Measurements from ENCODE around the gene NVL. TPM values are rescaled to one million over a fixed set of nuclear protein-coding genes. Genes with fewer than 3 reads are reported as not detected.

Gene NVL
- total RNA-seq, 1 experiment from 2014 or later = 21.9 TPM

DNA sequence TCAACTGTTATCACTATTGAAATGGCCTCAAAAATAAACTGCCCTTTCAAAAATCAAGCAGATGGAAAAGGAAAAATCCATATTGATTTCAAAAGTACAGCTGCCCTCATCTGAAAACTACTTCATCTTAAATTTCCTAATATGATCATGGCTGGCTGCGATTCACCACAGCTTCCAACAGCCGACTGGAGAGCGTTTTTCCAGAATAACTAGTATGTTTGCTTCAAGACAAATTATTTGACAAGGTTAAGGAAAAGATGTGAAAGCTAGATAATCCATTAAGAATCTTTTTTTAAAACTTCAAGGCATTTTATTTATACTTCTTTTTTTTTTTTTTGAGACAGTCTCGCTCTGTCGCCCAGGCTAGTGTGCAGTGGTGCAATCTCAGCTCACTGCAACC, 151.1 kb downstream of the NVL start:
- ChIA-PET POLR2A (no interaction called here), CTCF (no interaction called here), RAD21 (ENCODE audit: low non-redundant PET in 1 of 2, low total read pairs in 2 of 2, uncharacterized antibody in 2 of 2, unreplicated experiment in 2 of 2) (no interaction called here)
- intact Hi-C loops (cut with micrococcal nuclease) = no loop called here
- Histone ChIP-seq H3K9me3 (ENCODE audit: control insufficient read depth in 1 of 2, insufficient read depth in 1 of 2, low read depth in 1 of 2, low read length in 2 of 2) (no peaks in the 10 kb centered on the region), H4K20me1 (ENCODE audit: insufficient read depth) (no peaks in the 10 kb centered on the region), H3K4me3 (replicated peaks in 1 of 2; ENCODE audit: low read depth in 1 of 2, low read length in 2 of 2) (no peak overlapping the region), H2AFZ (ENCODE audit: low read depth, low read length, poor library complexity, severe bottlenecking) (no peak overlapping the region), H3K36me3 (ENCODE audit: control insufficient read depth in 1 of 2, insufficient read depth in 2 of 2, low read length in 2 of 2) (no peaks in the 10 kb centered on the region), H3K27me3 (ENCODE audit: insufficient read depth, low read length) (no peaks in the 10 kb centered on the region), H3K9ac (ENCODE audit: low read length) (no peak overlapping the region), H3K79me2 (ENCODE audit: insufficient read depth, low read length) (peaks cover 4% of the 10 kb centered on the region), H3K4me1 (ENCODE audit: control insufficient read depth in 1 of 2, insufficient read depth in 2 of 2, low read length in 2 of 2) (peaks cover 2 to 8% of the 10 kb centered on the region in 2 experiments; a peak in 2 of 4 replicates), H3K9me2 (ENCODE audit: insufficient read depth) (no peaks in the 10 kb centered on the region), H3K27ac (ENCODE audit: low read depth, low read length) (no peak overlapping the region), H3K4me2 (ENCODE audit: low read length) (no peak overlapping the region)
- no peak for DNase-seq (ENCODE audit: low read depth, low spot score)
- TF ChIP-seq ZFX (IDR thresholded peaks at IDR 0.05) = no peak
- TF ChIP-seq SRF (IDR thresholded peaks at IDR 0.05; ENCODE audit: low read depth) = no peak
- TF ChIP-seq SIN3A (IDR thresholded peaks at IDR 0.05; ENCODE audit: low read depth) = no peak
- TF ChIP-seq ELF1 (IDR thresholded peaks at IDR 0.05; ENCODE audit: borderline replicate concordance, low read depth) = no peak
- TF ChIP-seq, protein P1, sequence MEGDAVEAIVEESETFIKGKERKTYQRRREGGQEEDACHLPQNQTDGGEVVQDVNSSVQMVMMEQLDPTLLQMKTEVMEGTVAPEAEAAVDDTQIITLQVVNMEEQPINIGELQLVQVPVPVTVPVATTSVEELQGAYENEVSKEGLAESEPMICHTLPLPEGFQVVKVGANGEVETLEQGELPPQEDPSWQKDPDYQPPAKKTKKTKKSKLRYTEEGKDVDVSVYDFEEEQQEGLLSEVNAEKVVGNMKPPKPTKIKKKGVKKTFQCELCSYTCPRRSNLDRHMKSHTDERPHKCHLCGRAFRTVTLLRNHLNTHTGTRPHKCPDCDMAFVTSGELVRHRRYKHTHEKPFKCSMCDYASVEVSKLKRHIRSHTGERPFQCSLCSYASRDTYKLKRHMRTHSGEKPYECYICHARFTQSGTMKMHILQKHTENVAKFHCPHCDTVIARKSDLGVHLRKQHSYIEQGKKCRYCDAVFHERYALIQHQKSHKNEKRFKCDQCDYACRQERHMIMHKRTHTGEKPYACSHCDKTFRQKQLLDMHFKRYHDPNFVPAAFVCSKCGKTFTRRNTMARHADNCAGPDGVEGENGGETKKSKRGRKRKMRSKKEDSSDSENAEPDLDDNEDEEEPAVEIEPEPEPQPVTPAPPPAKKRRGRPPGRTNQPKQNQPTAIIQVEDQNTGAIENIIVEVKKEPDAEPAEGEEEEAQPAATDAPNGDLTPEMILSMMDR (IDR thresholded peaks at IDR 0.05 in 2 of 3, conservative IDR thresholded peaks at IDR 0.05 in 1 of 3; ENCODE audit: borderline replicate concordance in 1 of 3, insufficient read depth in 1 of 3, low read depth in 2 of 3, low read length in 2 of 3) = no peak
- no peak for TF ChIP-seq EZH2phosphoT487 (IDR thresholded peaks at IDR 0.05; ENCODE audit: borderline replicate concordance)
- TF ChIP-seq, protein P2, sequence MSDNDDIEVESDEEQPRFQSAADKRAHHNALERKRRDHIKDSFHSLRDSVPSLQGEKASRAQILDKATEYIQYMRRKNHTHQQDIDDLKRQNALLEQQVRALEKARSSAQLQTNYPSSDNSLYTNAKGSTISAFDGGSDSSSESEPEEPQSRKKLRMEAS (IDR thresholded peaks at IDR 0.05) = no peak
- TF ChIP-seq POLR2A (IDR thresholded peaks at IDR 0.05; ENCODE audit: borderline replicate concordance, extremely low read depth, insufficient read depth, insufficient read length) = no peak
- TF ChIP-seq, protein P3, sequence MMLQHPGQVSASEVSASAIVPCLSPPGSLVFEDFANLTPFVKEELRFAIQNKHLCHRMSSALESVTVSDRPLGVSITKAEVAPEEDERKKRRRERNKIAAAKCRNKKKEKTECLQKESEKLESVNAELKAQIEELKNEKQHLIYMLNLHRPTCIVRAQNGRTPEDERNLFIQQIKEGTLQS (IDR thresholded peaks at IDR 0.05) = no peak
- TF ChIP-seq, protein P4, sequence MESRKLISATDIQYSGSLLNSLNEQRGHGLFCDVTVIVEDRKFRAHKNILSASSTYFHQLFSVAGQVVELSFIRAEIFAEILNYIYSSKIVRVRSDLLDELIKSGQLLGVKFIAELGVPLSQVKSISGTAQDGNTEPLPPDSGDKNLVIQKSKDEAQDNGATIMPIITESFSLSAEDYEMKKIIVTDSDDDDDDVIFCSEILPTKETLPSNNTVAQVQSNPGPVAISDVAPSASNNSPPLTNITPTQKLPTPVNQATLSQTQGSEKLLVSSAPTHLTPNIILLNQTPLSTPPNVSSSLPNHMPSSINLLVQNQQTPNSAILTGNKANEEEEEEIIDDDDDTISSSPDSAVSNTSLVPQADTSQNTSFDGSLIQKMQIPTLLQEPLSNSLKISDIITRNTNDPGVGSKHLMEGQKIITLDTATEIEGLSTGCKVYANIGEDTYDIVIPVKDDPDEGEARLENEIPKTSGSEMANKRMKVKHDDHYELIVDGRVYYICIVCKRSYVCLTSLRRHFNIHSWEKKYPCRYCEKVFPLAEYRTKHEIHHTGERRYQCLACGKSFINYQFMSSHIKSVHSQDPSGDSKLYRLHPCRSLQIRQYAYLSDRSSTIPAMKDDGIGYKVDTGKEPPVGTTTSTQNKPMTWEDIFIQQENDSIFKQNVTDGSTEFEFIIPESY (IDR thresholded peaks at IDR 0.05; ENCODE audit: extremely low read depth, insufficient replicate concordance, low read length) = no peak
- TF ChIP-seq POLR2AphosphoS5 (IDR thresholded peaks at IDR 0.05; ENCODE audit: low read depth, low read length) = no peak
- TF ChIP-seq TCF7L2 (IDR thresholded peaks at IDR 0.05; ENCODE audit: borderline replicate concordance, extremely low read depth, insufficient read depth, insufficient read length) = no peak
- no peak for TF ChIP-seq EGR1 (IDR thresholded peaks at IDR 0.05; ENCODE audit: low read depth)
- TF ChIP-seq SP1 (IDR thresholded peaks at IDR 0.05; ENCODE audit: low read depth) = no peak
- no peak for TF ChIP-seq CBX3 (IDR thresholded peaks at IDR 0.05; ENCODE audit: low read depth)
- TF ChIP-seq ZNF274 (IDR thresholded peaks at IDR 0.05; ENCODE audit: low read depth, low read length) = no peak
- no peak for TF ChIP-seq FOSL1 (IDR thresholded peaks at IDR 0.05; ENCODE audit: low read depth)
- ATAC-seq = no peak
- no TSS peak for BruUV-seq (replicated peaks)

All from HCT116 (cell line).